NK-92 (cell line): ENCODE measurements around the gene ANXA7.
"Not testable (repeated sequence)": the region's sequence is repeated elsewhere in the genome, so short reads cannot be mapped to it uniquely, and the experiment has no call there.

ENCODE experiments used
- DNase-seq: peaks from one replicate; lab custom pipeline; 2025; ENCODE audit not compliant: unreplicated experiment; lab: John Stamatoyannopoulos, UW

Gene ANXA7

GRCh38 chr10:73340121-73340520 lies 73.7 kb downstream of the ANXA7 start:
- DNase-seq: no peak

GRCh38 chr10:73339436-73339835 lies 74.4 kb downstream of the ANXA7 start:
- DNase-seq: no peak

- no peak for DNase-seq
Measured at GRCh38 chr10:73338801-73339368, 75.0 kb downstream of the ANXA7 start.

- DNase-seq: no peak
Measured at GRCh38 chr10:73333202-73333601, 80.7 kb downstream of the ANXA7 start.

- DNase-seq: no peak
Measured at GRCh38 chr10:73332379-73332778, 81.5 kb downstream of the ANXA7 start.

- not testable (repeated sequence) for DNase-seq
Measured at GRCh38 chr10:73328523-73328922, 85.3 kb downstream of the ANXA7 start.

- DNase-seq: not testable (repeated sequence)
Measured at GRCh38 chr10:73325290-73325689, 88.6 kb downstream of the ANXA7 start.
